HEK293T (cell line): Measurements from ENCODE around the gene USP37.

Source experiments
- ELF4 ChIP-seq: fragments of 450-650 bp; IDR thresholded peaks from 2 replicates; pipeline ENCODE4 v1.6.1; 2017; ENCODE audit warnings: antibody characterized with exemption
- TARDBP ChIP-seq: fragments of 450-650 bp; IDR thresholded peaks from 2 replicates; pipeline ENCODE4 v1.6.1; 2016

GRCh38 chr2:218576854-218577253, 8.7 kb upstream of the USP37 start:
- TF ChIP-seq TARDBP (no peak), ELF4 (no peak)
